ENCODE results near the gene UNC13D. TPM values are rescaled to one million over a fixed set of nuclear protein-coding genes. Genes with fewer than 3 reads are reported as not detected.

The UNC13D gene
- polyA plus RNA-seq, 4 donors: 4.1 to 7.7 (median 5.7) TPM

- no peak for DNase-seq (ENCODE audit: low read depth in 4 of 4, low spot score in 2 of 4)
Observed at GRCh38 chr17:75836605-75837004, 7.6 kb downstream of the UNC13D start.

- no peak for DNase-seq (ENCODE audit: low read depth in 4 of 4, low spot score in 2 of 4)
Observed at GRCh38 chr17:75835654-75835987, 8.6 kb downstream of the UNC13D start.

DNA sequence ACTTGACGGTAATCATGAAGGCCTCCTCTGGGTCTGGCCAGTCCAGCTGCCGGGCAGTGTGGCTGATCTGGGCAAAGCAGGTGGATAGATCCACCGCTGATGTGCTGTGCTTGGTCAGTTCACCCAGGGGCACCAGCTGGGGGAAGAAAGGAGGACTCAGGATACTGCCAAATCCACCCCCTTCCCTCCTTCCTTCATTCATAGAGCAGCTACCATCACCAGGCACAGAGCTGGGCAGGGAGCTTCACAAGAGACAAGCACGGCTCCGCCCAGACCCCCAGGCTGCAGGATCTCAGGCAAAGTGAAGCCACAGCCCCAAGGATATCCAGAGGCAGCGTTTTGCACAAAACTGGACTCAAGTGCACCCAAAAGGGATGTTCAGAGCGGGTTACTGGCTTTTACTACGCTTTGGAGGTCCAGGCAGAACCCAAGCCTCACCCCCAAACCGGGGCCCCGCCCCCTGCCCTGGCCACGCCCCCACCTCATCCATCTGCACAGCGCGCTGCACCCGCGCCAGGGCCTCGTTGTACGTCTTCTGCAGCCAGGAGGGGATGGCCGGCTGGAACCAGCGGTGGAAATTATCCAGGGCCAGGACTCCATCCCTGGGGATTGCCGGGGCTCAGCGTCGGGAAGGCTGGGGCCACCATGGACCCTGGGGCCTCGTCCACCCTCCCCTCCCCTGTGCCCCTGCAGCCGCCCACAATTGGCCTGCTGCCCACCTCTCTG lies 9.1 kb downstream of the UNC13D start:
- DNase-seq (ENCODE audit: low read depth in 4 of 4, low spot score in 2 of 4): no peak

DNA sequence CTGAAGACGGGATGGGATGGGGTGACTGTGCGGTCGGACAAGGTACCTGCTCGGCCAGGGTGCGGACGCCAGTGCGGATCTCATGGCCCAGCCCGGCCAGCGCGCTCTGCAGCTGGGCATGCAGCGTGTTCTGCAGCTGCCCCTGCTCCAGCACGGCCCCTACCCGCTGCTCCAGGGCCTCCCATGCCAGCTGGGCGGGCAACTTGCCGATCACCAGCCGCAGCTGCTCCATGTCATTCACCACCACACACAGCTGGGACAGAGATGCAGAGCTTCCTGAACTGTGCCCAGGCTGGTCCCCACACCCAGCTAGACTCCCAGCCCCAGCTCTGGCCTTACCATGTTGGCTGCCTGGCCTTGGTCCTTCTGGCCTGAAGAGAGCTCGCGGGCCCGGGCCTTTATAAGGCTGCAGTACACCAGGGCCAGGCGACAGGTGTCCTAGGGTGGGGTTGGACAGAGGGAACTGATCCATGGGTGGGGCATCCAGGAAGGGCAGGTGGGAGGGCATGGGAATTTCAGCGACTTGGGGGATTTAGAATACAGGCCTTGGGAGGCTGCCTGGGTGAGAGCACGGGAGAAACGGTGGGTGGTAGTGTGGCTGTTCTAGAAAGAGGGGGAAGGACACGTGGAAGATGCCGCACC lies 9.8 kb downstream of the UNC13D start:
- DNase-seq (ENCODE audit: low read depth in 4 of 4, low spot score in 2 of 4): no peak

- no peak for DNase-seq (ENCODE audit: low read depth in 4 of 4, low spot score in 2 of 4)
Observed at GRCh38 chr17:75832652-75833400, 11.4 kb downstream of the UNC13D start.

DNA sequence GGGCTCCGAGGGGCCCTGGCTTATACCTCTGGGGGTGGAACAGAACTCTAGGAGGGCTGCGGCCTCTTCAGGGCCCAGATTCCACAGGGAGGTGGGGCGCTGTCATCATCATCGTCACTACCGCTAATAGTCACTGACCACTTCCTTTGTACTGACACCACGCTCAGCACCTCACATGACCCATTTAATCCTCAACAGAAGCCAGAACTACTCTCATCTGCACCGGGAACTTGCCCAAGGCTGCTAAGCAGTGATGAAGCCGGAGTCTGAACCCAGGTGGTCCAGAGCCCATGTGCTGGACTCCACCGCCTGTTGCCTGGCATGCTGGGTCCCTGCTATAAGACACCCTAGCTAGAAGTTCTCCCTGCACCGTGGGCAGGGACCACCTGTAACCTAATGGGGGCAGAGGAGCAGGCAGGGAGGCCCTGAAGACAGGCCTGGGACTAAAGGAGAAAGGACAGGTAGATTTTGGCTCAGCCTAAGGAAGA lies 12.0 kb downstream of the UNC13D start:
- DNase-seq (ENCODE audit: low read depth in 4 of 4, low spot score in 2 of 4): no peak

GRCh38 chr17:75831032-75831571 lies 13.1 kb downstream of the UNC13D start:
- no peak for DNase-seq (ENCODE audit: low read depth in 4 of 4, low spot score in 2 of 4)

GRCh38 chr17:75830164-75831031 lies 13.8 kb downstream of the UNC13D start:
- no peak for DNase-seq (ENCODE audit: low read depth in 4 of 4, low spot score in 2 of 4)

- no peak for DNase-seq (ENCODE audit: low read depth in 4 of 4, low spot score in 2 of 4)
Observed at GRCh38 chr17:75829747-75830146, 14.5 kb downstream of the UNC13D start.

- DNase-seq (ENCODE audit: low read depth in 4 of 4, low spot score in 2 of 4): no peak
Observed at GRCh38 chr17:75828741-75829140, 15.5 kb downstream of the UNC13D start.

DNA sequence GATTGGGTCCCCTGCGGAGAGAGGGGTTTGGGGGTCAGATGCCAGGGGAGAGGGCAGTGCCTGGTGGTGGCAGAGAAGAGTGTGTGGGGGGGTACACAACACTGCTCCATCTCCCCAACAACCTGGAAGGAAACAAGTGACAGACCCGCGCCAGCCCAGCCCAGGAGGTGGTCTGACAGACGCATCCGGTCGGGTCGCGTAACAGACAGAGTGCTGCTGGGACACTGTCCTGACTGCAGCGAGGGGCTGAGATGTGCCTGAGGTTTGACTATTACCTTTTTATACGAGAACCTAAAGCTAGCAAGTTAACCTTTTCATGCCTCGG lies 16.2 kb downstream of the UNC13D start:
- no peak for DNase-seq (ENCODE audit: low read depth in 4 of 4, low spot score in 2 of 4)

DNA sequence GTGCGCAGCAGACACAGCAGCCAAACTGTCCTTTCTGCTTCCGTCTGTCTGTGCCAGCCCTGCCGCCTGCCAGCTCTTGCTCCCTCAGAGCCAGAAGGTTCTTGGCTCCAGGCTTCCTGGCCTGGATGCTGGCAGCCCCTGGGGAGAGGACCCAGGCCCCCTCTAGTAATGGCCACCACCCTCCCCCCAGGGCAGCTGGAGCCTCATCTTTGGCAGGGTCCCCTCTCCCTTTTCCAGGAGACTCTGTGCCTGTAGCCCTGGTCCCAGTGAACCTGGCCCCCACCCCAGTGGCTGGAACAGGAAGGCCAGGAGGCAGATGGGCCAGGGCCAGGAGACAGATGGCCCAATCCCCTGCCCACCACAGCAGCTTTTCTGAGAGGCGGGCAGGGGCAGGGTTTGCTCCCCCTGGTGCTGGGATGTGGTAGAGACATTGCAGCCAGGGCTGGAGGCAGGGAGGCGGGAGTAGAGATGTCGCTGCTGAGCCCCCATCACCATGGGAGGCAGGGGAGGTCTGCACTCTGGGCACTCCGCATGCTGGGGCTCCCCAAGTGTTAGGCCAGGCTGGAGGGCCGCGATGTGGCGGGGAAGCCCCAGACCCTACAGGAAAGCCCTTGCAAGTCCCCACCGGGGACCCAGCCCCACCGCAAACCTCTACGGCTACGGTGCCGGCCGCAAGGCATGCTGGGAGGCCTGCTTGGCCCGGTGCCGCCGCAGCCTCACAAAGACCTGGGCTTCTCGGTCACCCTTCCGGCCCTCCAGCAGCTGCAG lies 16.7 kb downstream of the UNC13D start:
- no peak for DNase-seq (ENCODE audit: low read depth in 4 of 4, low spot score in 2 of 4)

DNA sequence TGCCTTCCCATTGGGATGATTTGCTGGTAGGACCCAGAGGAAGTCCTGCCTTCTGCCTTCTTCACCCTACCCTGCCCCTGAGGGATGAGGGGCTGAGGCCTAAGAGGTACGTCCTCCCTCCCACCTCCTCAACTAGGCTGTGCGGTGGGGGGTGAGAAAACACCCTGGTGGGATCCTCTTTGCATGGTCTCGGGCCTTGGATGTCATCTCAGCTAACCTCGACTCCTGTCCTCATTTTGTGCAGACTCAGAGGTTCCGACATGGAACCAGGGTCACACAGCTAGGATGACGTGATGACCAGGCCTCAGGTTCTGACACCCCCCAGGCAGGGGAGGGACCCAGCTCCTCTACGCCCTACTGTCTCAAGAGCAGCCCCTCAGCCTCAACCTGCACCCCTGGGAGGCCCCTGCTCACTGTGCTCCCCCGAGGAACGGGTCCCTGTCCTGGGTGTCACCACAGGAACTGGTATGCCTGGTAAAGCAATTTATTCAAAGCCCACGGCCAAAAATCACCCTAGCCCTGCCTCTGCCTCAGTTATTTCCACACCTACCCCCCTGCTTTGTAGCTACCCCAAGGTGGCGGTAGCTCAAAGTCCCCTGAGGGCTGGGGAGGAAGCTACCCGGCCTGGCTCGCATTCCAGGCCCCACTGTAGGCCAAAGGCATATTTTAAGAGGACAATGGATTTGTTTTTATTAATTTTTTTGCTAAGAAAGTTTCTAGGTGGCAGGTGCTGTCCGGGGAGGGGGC lies 17.5 kb downstream of the UNC13D start:
- DNase-seq (ENCODE audit: low read depth in 4 of 4, low spot score in 2 of 4): no peak

DNA sequence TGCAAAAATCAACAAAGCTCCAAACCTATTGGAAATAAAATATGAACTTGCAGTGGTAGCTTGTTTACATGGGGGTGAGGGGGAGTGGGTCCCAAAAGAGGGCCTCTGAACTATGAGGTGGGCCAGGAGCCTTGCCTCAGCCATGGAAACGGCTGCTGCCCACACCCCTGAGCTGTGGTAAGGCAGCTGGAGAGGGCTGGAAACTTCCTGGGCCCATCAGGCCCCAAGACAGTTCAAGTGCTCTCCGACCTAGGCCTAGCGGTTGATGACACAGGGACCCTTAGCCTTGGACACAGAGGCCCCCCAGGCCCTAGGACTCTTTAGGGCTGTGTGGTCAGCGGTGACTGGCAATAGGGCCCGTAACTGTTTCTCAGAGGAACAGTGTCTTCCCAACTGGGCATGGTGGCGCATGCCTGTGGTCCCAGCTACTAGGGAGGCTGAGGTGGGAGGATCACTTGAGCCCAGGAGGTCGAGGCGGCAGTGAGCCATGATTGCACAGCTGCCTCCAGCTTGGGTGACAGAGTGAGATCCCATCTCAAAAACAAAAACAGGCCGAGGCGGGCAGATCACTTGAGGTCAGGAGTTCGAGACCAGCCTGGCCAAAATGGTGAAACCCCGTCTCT lies 18.3 kb downstream of the UNC13D start:
- DNase-seq (ENCODE audit: low read depth in 4 of 4, low spot score in 2 of 4): no peak

DNA sequence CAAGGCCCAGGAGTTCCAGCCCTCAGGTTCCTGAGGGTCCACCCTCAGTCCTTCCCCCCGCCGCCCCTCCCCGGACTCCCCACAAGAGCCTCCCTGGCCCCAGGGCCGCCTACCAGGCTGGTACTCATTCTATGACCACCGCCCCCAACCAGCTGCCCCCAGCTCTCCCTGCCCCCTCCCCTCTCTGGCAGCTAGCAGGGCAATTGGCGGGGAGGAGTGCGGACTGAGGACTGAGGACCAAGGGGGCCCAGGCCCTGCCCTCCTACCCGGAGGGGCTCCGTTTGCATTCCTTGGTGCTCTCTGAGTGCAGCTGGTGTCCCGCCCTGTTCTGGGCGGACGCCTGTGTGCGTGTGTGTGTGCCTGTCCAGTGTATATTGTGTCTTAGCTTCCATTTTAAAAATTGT lies 19.1 kb downstream of the UNC13D start:
- no peak for DNase-seq (ENCODE audit: low read depth in 4 of 4, low spot score in 2 of 4)

GRCh38 chr17:75824666-75825065 lies 19.5 kb downstream of the UNC13D start:
- DNase-seq (ENCODE audit: low read depth in 4 of 4, low spot score in 2 of 4): no peak

DNA sequence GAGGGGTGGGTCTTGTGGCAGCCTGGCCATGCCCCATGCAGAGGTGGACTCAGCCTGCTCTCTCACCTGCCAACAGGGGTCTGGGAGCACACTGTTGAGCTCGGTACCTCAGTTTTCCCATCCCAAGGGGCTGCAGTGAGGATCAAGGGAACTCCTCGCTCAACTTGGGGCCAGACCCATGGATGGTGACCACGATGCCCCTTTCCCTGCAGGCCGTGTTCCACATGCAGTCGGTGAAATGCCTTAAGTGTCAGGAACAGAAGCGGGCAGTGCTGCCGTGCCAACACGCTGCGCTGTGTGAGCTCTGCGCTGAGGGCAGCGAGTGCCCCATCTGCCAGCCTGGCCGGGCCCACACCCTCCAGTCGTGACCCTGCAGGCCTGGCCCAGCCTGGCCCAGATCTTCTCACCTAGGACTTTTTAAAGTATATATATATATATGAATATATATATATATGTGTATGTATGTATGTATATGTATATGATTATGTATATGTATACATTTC lies 20.1 kb downstream of the UNC13D start:
- DNase-seq (ENCODE audit: low read depth in 4 of 4, low spot score in 2 of 4): no peak

- DNase-seq (ENCODE audit: low read depth in 4 of 4, low spot score in 2 of 4): no peak
Observed at GRCh38 chr17:75823257-75824041, 20.8 kb downstream of the UNC13D start.

Data from left renal cortex interstitium (tissue), 4 donors.